Keratinocyte (primary cell): ENCODE measurements around the gene TPK1. TPM values are rescaled to one million over a fixed set of nuclear protein-coding genes. Genes with fewer than 3 reads are reported as not detected.

ENCODE experiments used
- DNase-seq: peaks from one replicate; pipeline ENCODE4 v3.0.0-alpha.2; 2011; ENCODE audit warnings: low read depth, missing footprints, low spot score
- FAIRE-seq: peaks from 2 replicates; lab custom pipeline; 2011; peaks lifted over from hg19 to GRCh38; lab: Jason Lieb, UNC
- H2AFZ ChIP-seq: 2 replicates; pipeline ENCODE4 v1.6.0; 2012; ENCODE audit warnings: low read length, control low read depth, inconsistent platforms; ENCODE audit not compliant: control insufficient read depth
- H3K27ac ChIP-seq: 2 replicates; pipeline ENCODE4 v1.5.1; 2011; ENCODE audit warnings: low read length; ENCODE audit not compliant: control insufficient read depth, insufficient read depth
- H3K27me3 ChIP-seq: 3 replicates; pipeline ENCODE4 v1.6.0; 2011; ENCODE audit warnings: low read length; ENCODE audit not compliant: control insufficient read depth, insufficient read depth; ENCODE audit errors: extremely low read depth
- H3K36me3 ChIP-seq, 2 experiments: 2 replicates in 1 of 2; 3 replicates in 1 of 2; pipeline ENCODE4 v1.5.1; 2011; ENCODE audit warnings: low read length in 2 of 2, mild to moderate bottlenecking in 1 of 2; ENCODE audit not compliant: control insufficient read depth in 2 of 2, insufficient read depth in 2 of 2; ENCODE audit errors: extremely low read depth in 1 of 2
- H3K4me1 ChIP-seq: 3 replicates; pipeline ENCODE4 v1.5.1; 2011; ENCODE audit warnings: low read length; ENCODE audit not compliant: control insufficient read depth, insufficient read depth; ENCODE audit errors: extremely low read depth
- H3K4me2 ChIP-seq: 3 replicates; pipeline ENCODE4 v1.6.0; 2011; ENCODE audit warnings: low read depth, low read length; ENCODE audit not compliant: control insufficient read depth, insufficient read depth; ENCODE audit errors: extremely low read depth
- H3K4me3 ChIP-seq, 3 experiments: fragments of 200-600 bp in 1 of 3; sonication (generic) in 1 of 3; 2 replicates in 2 of 3; 3 replicates in 1 of 3; pipeline ENCODE4 v1.5.1; 2011 to 2016; ENCODE audit warnings: low read length in 3 of 3, mild to moderate bottlenecking in 3 of 3, control low read depth in 2 of 3, inconsistent platforms in 1 of 3, low read depth in 1 of 3, mixed read lengths in 1 of 3, mixed run types in 1 of 3, moderate library complexity in 1 of 3; ENCODE audit not compliant: control insufficient read depth in 2 of 3, insufficient read depth in 2 of 3; ENCODE audit errors: extremely low read depth in 1 of 3
- H3K79me2 ChIP-seq: 2 replicates; pipeline ENCODE4 v1.6.0; 2012; ENCODE audit warnings: low read length; ENCODE audit not compliant: control insufficient read depth, insufficient read depth
- H3K9ac ChIP-seq: 3 replicates; pipeline ENCODE4 v1.6.0; 2011; ENCODE audit warnings: low read length; ENCODE audit not compliant: control insufficient read depth, insufficient read depth; ENCODE audit errors: extremely low read depth
- H3K9me1 ChIP-seq: 3 replicates; pipeline ENCODE4 v1.6.0; 2011; ENCODE audit warnings: low read length; ENCODE audit not compliant: control insufficient read depth, insufficient read depth; ENCODE audit errors: extremely low read depth
- H3K9me3 ChIP-seq: 2 replicates; pipeline ENCODE4 v1.5.1; 2012; ENCODE audit warnings: low read depth, low read length; ENCODE audit not compliant: control insufficient read depth
- H4K20me1 ChIP-seq: 3 replicates; pipeline ENCODE4 v1.6.0; 2011; ENCODE audit warnings: low read length; ENCODE audit not compliant: control insufficient read depth, insufficient read depth; ENCODE audit errors: extremely low read depth
- EZH2 ChIP-seq: IDR thresholded peaks from one replicate; pipeline ENCODE4 v1.6.1; 2012; ENCODE audit warnings: inconsistent platforms, mild to moderate bottlenecking, low read length, moderate library complexity
- dilution Hi-C: fragments of 300-500 bp; cut with MboI; formaldehyde crosslinking; loops from one replicate; pipeline ENCODE4 v1.7.0; 2020; ENCODE audit warnings: low sequenced_read_pairs; ENCODE audit not compliant: extremely low pct_ligation_motif_present
- polyA plus RNA-seq, 5 experiments: library from polyadenylated mRNA; depleted of rRNA in 3 of 5; stranded (reverse) in 3 of 5; stranded (forward) in 1 of 5; unstranded in 1 of 5; fragments of >200 nt; gene quantifications; 1 replicate in 1 of 5; 2 replicates in 3 of 5; 3 replicates in 1 of 5; pipeline versions ENCODE4 v1.2.1 to v1.2.3, GENCODE V29; 2011 to 2012; ENCODE audit warnings: missing spikeins in 2 of 5, low read depth in 1 of 5, low replicate concordance in 1 of 5
- TF ChIP-seq, protein P1 (sequence below), 3 experiments: IDR thresholded peaks in 1 of 3; conservative IDR thresholded peaks in 1 of 3; optimal IDR thresholded peaks in 1 of 3; 2 replicates in 2 of 3; 3 replicates in 1 of 3; pipeline versions ENCODE3 to v1.5.1; 2011; ENCODE audit warnings: low read length in 3 of 3, mild to moderate bottlenecking in 3 of 3, moderate library complexity in 2 of 3, control low read depth in 1 of 3, inconsistent platforms in 1 of 3; ENCODE audit not compliant: insufficient read depth in 2 of 3; ENCODE audit errors: extremely low read depth in 1 of 3

TPK1 gene
- polyA plus RNA-seq, 1 donor (not counting 4 experiments of a cell fraction or from before 2014, with no cell fraction given): 1.9 TPM

DNA sequence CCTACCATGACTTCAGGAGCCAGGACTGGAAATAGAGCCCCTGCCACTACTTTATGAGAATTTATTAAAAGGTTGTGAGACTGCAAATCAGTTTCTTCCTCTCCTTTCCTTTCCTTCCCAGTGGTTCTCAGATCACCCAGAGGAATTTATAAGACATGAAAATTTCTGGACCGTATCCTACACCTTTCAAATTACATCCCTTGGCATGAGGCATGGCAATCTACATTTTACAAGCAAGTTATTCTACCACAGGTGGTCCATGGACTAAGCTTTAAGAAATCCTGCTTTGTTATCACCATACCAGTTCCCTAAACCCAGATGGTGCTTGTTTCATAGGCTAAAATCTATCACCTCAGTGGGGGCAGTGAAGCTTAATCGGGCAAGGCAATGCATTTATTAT lies 66.5 kb downstream of the TPK1 start:
- TF ChIP-seq, protein P1, sequence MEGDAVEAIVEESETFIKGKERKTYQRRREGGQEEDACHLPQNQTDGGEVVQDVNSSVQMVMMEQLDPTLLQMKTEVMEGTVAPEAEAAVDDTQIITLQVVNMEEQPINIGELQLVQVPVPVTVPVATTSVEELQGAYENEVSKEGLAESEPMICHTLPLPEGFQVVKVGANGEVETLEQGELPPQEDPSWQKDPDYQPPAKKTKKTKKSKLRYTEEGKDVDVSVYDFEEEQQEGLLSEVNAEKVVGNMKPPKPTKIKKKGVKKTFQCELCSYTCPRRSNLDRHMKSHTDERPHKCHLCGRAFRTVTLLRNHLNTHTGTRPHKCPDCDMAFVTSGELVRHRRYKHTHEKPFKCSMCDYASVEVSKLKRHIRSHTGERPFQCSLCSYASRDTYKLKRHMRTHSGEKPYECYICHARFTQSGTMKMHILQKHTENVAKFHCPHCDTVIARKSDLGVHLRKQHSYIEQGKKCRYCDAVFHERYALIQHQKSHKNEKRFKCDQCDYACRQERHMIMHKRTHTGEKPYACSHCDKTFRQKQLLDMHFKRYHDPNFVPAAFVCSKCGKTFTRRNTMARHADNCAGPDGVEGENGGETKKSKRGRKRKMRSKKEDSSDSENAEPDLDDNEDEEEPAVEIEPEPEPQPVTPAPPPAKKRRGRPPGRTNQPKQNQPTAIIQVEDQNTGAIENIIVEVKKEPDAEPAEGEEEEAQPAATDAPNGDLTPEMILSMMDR (optimal IDR thresholded peaks at IDR 0.05 in 1 of 3, IDR thresholded peaks at IDR 0.05 in 1 of 3, conservative IDR thresholded peaks at IDR 0.05 in 1 of 3; ENCODE audit: extremely low read depth in 1 of 3, insufficient read depth in 2 of 3, low read length in 3 of 3): no peak
- no peak for TF ChIP-seq EZH2
- H3K4me2 ChIP-seq: no peak overlapping the region
- no peak overlapping the region for H2AFZ ChIP-seq
- FAIRE-seq (no peak), DNase-seq (no peak)
- no peaks in the 10 kb centered on the region for H3K27me3 ChIP-seq
- no peak overlapping the region for H3K4me3 ChIP-seq
- dilution Hi-C loops: no loop called here
- H3K4me1 ChIP-seq: no peaks in the 10 kb centered on the region
- H3K9me1 ChIP-seq: no peaks in the 10 kb centered on the region
- H3K9ac ChIP-seq: no peak overlapping the region
- H3K9me3 ChIP-seq: no peaks in the 10 kb centered on the region
- no peaks in the 10 kb centered on the region for H4K20me1 ChIP-seq
- no peak overlapping the region for H3K27ac ChIP-seq
- H3K36me3 ChIP-seq: no peaks in the 10 kb centered on the region
- no peaks in the 10 kb centered on the region for H3K79me2 ChIP-seq

DNA sequence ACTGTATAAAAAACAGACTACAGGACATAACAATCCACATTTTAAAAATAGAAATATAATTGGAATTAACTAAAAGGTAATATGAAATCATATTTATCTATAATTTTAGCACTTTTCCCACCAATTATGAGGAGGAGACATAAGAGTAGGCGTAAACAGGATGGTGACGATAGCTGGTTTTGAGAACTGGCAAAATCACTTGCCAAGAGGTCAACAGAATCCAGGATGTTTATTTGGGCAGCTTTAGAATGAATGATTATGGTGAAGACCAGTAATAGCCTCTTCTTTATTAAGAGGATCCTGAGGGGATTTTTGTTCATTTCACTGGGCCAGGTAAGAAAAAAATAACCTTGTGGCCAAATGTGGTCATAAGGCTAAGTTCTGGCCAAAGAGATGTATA lies 67.2 kb downstream of the TPK1 start:
- no peaks in the 10 kb centered on the region for H3K4me1 ChIP-seq
- H3K27ac ChIP-seq: no peak overlapping the region
- H3K9me3 ChIP-seq: no peaks in the 10 kb centered on the region
- dilution Hi-C loops: no loop called here
- no peaks in the 10 kb centered on the region for H3K79me2 ChIP-seq
- no peak overlapping the region for H3K9ac ChIP-seq
- H2AFZ ChIP-seq: no peak overlapping the region
- no peaks in the 10 kb centered on the region for H3K9me1 ChIP-seq
- no peaks in the 10 kb centered on the region for H3K27me3 ChIP-seq
- H3K4me3 ChIP-seq: no peak overlapping the region
- no peak for TF ChIP-seq EZH2
- TF ChIP-seq, protein P1 (optimal IDR thresholded peaks at IDR 0.05 in 1 of 3, IDR thresholded peaks at IDR 0.05 in 1 of 3, conservative IDR thresholded peaks at IDR 0.05 in 1 of 3; ENCODE audit: extremely low read depth in 1 of 3, insufficient read depth in 2 of 3, low read length in 3 of 3): no peak
- no peaks in the 10 kb centered on the region for H3K36me3 ChIP-seq
- no peak overlapping the region for H3K4me2 ChIP-seq
- no peaks in the 10 kb centered on the region for H4K20me1 ChIP-seq
- DNase-seq: no peak
- no peak for FAIRE-seq
